ENCODE measurements around the gene TCP10L.
"Not testable (repeated sequence)": the region's sequence is repeated elsewhere in the genome, so short reads cannot be mapped to it uniquely, and the experiment has no call there.

The TCP10L gene, protein sequence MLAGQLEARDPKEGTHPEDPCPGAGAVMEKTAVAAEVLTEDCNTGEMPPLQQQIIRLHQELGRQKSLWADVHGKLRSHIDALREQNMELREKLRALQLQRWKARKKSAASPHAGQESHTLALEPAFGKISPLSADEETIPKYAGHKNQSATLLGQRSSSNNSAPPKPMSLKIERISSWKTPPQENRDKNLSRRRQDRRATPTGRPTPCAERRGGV

DNA sequence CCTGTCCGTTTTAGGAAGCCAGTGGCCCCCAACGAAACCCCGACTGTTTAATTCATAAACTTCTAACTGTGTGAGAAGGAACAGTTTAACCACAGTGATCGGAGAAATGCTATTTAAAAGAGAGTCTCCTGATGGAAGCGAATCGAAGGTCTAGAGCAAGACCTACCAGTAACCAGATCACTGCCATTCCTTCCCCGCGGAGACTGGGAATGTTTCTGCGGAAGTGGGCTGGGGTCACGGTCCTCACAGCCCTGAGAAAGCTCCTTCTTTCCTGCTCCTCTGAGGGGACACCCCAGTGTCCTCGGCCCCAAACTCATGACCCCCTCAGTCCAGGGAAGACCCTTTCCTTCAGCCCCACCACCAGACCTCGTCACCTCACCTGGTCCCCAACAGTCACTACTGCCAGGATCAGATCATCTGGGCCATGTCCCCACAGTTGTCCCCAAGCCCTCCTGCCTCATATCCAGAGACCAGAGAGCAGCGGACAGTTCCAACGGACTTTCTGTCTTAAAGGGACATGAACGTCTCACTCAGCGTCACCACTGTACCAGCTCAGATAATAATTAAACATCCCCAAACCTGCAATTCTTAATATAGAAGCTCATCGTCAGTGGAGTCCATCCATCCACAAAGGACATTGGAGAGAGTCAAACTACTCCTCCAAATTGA is at the start of gene TCP10L:
Gene TCP10L, minus strand, starts transcription at position 482 of the 669 bp plus-strand sequence. CDS start 1,219 bp downstream, outside the sequence.
- no peak for DNase-seq (ENCODE audit: low read depth, low spot score)

DNA sequence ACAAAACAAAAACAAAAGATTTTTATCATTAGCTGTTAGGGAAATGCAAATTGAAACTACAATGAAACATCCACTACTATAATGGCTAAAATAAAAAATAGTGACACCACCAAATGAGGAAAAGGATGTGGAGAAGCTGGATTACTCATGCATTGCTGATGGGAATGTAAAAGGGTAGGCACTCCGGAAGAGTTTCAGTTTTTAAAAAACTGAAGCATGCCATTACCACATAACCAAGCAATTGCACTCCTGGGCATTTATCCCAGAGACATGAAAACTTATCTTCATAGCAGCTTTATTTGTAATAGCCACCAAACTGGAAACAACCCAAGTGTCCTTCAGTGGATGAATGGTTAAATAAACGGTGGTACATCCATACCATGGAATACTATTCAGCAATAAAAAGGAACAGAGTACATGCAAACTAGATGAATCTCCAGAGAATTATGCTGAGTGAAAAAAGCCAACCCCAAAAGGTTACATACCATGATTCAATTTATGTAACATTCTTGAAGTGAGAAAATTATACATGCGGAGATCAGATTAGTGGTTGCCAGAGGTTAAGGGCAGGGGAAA is 41.4 kb upstream of the TCP10L start:
- DNase-seq (ENCODE audit: low read depth, low spot score) = no peak

DNA sequence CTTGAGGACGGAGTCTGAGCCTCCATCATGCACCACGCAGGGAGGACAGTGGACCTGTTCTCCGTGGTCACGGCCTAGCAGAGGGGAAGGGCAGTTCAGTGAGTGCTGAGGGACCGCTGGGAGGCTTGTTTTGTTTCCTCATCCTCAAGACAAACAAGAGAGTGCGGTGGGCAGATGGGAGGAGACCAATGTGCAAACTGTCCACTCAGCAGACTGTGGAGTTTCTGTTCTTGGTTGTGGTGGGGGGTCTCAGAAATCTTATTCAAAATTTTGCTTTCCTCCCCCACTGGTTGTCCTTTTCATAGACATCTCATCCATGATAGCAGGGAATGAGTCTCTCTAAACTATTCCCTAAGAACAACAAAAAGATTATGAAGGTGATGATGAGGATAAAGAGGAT is 32.9 kb upstream of the TCP10L start:
- not testable (repeated sequence) for DNase-seq (ENCODE audit: low read depth, low spot score)

DNA sequence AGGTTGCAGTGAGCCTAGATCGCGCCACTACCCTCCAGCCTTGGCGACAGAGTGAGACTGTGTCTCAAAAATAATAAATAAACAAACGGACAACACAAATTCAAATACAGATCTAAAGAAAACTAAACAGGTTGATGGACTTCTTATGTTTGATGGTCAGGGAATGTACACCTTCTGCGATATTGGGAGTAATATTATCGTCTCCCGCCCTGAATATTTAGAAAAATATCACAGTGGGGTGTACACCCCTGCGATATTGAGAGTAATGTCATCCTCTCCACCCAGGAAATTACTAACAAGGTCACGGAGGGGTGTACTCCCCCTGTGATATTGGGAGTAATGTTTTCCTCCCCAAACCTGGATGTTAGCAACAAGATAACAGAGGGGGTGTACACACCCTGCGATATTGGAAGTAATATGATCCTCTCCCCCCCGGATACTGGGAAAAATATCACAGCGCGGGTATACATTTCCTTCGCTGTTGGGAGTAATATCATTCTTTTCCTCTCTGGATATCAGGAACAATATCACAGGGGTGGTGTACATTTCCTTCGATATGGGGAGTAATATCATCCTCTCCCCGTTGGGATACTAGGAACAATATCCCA is 28.2 kb upstream of the TCP10L start:
- DNase-seq (ENCODE audit: low read depth, low spot score) = no peak

DNA sequence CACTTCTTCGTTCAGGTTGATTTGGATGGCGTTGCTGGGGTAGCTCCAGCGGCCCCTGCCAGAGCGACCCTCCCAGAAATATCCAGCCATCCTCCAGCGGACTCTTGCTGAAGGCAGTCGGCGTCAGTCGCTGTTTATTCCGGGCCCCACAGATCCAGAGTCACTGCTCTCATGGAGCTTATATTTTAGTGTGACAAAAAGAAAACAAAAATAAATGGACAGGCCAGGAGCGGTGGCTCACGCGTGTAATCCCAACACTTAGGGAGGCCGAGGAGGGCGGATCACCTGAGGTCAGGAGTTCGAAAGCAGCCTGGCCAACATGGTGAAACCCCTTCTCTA is 27.6 kb upstream of the TCP10L start:
- DNase-seq (ENCODE audit: low read depth, low spot score) = no peak

DNA sequence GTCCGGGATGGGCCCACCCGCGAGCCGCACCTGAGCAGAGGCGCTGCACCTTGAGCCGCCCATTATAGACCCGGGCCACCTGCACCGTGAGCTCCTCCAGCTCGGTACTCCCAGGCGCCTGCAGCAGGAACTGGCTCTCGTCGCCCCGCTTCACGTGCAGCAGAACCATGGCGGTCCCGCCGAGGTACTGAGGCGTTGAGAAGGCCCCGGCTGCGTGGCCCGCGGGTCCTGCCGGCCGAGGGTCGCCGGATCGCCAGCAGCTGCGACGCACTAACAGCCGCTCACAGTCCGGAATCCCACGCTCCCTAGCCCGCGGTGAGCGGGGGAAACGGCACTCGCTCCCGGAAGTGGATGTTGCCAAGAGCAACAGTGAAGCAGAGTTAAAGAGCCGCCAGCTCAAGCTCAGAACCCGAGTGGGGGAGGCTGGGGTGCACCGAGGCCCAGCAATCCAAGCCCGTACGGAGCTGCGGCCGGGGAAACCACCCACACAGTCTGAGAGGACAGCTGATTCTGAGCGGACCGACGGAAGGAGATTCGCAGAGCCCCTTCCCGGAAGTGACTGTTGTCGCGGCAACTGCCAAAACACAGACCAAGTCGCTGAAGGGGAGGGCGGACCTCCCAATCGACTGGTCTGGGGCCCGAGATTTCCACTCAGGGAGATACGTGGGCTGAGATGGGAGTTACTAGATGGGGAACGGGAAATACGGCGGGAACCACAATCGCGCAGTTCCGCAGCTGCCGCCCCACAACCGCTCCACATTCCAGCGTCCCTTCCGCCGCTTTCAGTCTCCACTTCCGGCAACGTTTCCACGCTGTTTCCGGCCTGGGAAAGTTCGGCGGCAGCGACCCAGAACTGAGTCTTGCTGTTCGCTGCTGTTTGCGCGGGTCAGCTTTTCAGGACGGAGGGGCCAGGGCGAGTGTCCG is 27.0 kb upstream of the TCP10L start, which contains the start of gene CFAP298:
Gene CFAP298, minus strand, starts transcription at position 303 of the 924 bp plus-strand sequence. Its CDS starts 134 bp downstream, at position 169.
- peak; percentile 71 for DNase-seq (ENCODE audit: low read depth, low spot score)

DNA sequence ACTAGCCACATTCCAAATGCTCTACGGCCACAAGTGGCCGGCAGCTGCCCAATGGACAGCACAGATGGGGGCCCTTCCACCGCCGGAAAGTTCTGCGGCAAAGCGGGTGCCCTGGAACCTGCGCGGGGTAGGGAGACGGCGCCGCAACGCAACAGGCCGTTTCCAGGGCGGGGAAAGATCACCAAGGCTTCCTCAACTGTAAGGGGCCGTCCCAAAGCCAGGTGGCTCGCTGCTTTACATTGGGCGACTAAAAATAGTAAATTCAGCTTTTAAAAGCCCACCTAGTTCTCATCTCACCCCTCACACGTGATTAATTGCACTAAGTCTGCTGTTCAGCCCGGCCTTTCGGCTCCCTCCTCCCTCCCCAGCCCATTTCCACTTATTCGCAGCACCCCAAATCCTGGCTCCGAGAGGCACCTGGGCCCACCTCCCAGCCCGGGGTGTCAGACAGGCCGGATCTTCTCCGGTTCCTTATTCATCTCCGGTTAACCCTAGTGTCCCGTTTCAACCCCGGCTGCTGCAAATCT is 26.2 kb upstream of the TCP10L start:
- no peak for DNase-seq (ENCODE audit: low read depth, low spot score)

DNA sequence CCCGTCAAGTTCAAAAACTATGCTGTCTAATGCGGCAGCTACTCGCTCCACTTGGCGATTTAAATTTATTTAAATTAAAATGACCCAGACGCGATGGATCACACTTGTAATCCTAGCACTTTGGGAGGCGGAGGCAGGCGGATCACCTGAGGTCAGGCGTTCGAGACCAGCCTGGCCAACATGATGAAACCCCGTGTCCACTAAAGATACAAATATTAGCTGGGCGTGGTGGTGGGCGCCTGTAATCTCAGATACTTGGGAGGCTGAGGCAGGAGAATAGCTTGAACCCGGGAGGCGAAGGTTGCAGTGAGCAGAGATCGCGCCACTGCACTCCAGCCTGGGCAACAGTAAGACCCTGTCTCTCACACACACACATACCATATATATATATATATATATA is 25.6 kb upstream of the TCP10L start:
- DNase-seq (ENCODE audit: low read depth, low spot score) = not testable (repeated sequence)

DNA sequence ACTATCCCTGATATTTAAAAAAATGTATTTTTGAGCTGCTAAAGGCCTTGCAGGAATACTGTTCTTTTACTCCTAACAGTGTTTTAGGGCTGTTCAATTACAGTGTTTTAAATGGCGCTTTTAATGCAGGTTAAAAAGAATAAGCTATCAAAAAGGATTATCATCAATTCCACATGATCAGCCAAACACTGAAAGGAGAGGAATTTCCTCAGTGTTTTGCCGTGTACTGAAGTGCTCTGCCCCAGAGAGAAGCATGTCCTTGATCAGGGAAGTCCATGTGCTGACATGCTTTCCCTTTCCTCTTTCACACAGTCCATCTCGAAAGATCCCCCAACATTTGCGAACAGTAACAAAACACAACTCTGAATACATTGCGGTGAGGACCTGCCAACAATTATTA is 23.5 kb upstream of the TCP10L start:
- no peak for DNase-seq (ENCODE audit: low read depth, low spot score)

DNA sequence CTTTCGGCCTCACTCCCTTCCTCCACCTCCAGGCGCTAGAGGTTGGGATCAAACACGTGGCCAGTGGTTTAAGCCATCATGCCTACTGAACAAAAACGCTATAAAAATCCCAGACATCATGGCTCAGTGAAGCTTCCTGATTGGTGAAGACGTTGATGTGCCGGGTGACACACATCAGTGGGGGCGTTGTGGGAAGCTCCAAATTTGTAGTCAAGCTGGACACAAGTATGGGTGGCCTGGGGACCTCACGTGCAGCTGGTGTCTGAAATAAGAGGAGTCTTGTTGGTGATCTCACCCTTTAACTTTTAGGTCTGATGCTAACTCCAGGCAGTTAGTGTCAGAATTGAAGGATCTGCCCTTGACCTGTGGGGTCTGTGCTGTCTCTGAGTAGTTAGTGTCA is 20.1 kb upstream of the TCP10L start:
- no peak for DNase-seq (ENCODE audit: low read depth, low spot score)

DNA sequence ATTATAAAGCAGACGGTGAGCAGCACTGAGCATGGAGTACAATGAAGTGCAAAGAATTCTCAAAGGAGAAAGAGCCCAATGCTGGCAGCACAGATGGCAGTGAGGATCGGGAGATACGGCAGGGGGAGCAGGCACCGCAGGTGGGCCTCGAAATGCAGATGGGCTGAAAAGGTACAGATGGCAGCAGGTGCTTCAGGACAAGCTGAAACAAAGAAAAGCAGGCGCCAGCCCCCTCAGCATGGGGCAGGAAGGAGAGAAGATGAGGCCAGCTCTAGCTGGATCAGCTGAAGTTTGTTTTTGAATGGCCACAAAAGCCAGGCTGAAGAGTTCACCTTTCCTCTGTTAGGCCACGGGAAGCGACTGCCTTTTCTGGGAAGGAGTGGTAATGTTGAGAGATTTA is 19.1 kb upstream of the TCP10L start:
- no peak for DNase-seq (ENCODE audit: low read depth, low spot score)

DNA sequence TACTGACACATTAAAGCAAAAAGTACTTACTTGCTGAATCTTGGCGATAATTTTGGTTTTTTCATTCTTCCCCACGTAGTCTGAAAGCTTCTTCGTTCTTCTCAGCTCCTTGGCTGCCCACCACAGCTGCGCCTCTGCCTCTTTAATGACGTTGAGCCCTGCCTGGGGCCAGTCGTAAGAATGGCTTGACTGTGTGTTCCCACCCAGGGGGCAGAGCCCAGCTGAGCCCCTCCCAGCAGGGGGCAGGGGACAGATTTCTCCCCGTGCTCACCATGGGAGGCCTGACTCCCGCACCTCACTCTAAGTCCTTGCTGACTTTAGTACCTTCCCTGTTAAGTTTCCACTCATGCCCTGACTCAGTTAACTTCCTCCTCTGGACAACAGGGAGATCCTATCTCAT is 17.8 kb upstream of the TCP10L start:
- DNase-seq (ENCODE audit: low read depth, low spot score) = no peak

DNA sequence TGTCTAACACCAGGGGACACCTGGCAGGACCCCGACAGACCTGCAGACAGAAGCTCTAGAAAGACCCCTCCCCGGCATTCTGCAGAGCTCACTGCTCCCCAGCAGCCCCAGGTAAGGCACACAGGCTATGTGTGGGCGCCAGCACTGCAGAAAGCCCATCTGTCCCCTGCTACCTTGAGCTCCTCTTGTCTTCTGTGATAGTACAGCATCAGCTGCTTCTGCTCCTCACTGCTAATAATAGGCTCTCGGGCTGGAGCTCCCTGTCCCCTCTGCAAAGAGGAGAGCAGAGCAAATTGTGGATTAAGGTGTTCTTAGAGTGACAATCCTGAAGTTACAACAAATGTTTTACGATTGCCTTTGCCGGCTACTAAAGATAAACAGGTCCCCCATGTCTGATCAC is 16.8 kb upstream of the TCP10L start:
- DNase-seq (ENCODE audit: low read depth, low spot score) = no peak

DNA sequence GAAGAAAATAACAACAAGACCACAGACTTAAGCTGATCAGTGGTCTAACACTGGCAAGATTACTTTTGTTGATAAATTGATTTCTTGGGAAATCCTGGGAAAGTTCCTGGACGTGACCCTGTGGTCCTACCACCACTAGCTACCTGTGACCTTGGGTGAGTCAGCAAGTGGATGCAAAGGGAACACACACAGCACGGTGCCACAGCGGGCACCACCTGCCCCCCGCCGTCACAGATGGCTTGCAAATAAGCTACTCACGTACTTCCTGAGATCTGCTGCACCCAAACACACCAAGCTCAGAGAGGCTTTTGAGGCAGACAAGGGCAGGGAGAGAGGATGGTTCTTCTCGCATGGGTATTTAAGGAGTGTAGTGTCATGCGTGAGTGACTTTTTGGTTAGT is 14.2 kb upstream of the TCP10L start:
- DNase-seq (ENCODE audit: low read depth, low spot score) = no peak

DNA sequence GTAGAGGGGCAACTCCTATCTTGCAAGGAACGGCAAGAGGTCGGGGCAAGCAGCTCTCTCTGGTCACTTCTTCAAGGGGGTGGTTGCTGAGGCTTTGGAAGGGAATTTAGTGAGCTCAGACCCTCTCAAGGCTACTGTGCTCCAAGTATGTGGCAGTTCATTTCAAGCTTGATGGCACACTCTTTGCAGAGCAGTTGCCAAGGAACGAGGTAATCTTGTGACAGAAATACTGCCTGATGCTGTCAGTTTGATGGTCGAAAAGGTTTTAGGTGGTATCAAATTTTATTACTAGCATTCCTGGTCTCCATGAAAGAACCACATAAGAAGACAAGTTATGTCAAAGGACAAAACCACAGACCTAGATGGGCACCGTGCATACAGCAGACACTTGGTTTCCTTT is 13.8 kb upstream of the TCP10L start:
- DNase-seq (ENCODE audit: low read depth, low spot score) = no peak

DNA sequence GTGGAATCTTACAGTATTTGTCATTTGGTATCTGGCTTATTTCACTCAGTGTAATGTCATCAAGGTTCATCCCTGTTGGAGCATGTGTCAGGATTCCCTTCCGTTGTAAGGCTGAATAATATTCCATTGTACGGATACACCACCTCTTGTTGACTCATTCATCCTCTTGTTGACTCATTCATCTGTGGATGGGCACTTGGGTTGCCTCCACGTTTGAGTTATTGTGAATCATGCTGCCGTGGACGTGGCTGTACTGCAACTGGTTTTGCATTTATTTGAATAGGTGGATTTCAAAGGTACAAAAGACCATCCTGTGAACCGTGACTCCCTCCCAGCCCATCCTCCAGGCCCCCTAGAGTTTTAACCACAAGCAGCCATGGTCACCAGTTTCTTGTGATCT is 11.9 kb upstream of the TCP10L start:
- DNase-seq (ENCODE audit: low read depth, low spot score) = no peak

DNA sequence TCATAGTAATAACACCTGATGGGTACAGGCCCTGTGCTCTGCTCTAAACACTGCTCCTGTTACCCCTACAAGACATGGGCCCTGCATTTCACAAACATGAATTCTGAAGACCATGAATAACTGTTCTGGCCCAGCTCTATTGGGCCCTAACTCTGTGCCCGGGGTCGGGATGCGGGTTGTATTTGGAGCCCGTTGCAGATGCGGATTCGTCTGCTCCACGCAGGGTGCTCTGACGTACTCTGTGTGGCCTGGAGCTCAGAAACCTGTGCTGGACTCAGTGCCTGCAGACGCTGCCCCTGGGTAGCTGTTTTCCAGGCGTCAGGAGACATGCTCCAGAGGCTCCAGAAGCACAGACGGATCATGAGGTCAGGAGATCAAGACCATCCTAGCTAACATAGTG is 10.1 kb upstream of the TCP10L start:
- DNase-seq (ENCODE audit: low read depth, low spot score) = no peak

DNA sequence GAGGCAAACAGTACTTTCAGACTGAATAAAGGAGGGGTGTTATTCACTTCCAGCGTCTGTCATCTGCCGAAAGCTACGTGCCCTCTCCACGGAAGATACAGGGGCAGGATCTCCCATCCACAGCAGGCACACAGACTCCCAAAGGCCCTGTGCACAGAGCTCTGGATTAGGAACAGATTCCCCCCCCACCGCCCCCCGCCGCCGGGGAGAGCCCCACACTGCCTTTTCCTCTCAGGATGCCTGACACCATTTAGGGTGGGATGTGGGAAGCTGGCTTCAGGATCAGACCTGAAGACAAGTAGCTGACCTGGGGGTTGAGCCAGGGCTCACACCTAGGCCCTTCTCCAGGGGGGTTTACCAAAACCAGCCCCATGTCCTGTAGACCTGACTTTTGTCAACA is 8.4 kb upstream of the TCP10L start:
- no peak for DNase-seq (ENCODE audit: low read depth, low spot score)

DNA sequence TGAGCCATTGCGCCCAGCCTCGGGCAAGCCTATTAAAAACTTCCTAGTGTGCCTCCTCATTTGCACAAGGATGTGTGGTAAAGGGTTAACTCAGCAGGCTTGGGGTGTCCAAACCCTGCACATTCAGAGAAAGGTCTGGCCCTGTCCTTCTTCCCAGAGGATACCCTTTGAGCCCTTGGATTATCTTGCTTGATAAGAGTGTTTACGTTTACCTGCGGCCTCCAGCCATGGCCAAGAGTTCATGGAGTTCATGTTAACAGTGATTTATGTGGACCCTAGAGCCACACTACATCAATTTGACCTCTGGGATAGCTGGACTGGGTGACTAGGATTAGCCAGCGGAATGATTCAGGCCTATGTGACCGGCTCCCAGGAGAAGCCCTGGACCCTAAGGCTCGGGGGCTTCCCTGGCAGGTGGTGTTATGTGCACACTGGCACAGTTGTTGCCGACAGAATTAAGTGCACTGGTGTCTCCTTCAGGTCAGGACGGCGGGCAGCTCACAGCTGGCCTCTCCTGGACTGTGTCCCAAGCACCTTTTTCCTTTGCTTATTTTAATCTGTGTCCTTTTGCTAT is 7.7 kb upstream of the TCP10L start:
- DNase-seq (ENCODE audit: low read depth, low spot score) = no peak

DNA sequence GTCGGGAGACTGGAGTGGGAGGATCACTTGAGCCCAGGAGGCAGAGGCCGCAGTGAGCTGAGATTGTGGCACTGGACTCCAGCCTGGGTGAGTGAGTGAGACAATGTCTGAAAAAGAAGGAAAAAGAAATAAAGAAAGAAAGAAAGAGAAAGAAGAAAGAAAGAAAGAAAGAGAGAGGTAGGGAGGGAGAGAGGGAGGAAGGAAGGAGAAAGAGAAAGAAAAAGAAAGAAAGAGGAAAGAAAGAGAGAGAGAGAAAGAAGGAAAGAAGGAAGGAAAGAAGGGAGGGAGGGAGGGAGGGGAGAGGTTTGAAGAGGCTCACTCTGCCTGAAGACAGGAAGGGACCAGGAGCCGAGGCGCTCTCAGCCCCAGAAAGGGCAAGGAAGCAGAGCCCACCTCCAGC is 4.8 kb upstream of the TCP10L start:
- no peak for DNase-seq (ENCODE audit: low read depth, low spot score)

DNA sequence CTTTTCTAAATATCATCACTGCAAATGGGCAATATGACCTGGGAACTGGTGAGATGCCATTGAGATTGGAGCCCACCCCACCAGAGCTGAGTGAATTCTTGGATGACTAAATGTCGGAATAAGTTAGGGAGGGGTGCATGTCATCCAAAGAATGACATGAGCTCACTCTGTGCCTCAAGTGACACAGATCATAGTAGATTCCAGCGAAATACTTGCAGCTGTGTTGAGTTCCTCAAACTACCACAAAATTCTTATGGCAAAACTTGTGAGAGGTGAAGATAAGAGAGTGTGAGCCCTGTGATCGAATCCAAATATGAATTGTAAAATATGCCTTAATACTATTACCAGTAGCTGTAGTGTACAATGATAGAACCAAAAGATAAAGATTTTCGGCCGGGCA is 2.3 kb upstream of the TCP10L start:
- no peak for DNase-seq (ENCODE audit: low read depth, low spot score)

Measured in activated naive CD8-positive, alpha-beta T cell treated with anti-CD3 and anti-CD28 coated beads, Interleukin-2, amount 50 U/mL, for 16 hours (primary cell).